ENCODE data around the gene C3orf22. TPM values are rescaled to one million over a fixed set of nuclear protein-coding genes. Genes with fewer than 3 reads are reported as not detected.
A peak's percentile ranks its signal among the peaks of the same experiment; 100 is the strongest.

C3orf22 gene
- total and polyA plus RNA-seq, 9 donors: 0.04 to 0.40 (median 0.21) TPM; not detected in 5

- no peak for TF ChIP-seq CTCF (IDR thresholded peaks at IDR 0.05)
- TF ChIP-seq EP300 (IDR thresholded peaks at IDR 0.05): no peak
- no peak for TF ChIP-seq POLR2A (IDR thresholded peaks at IDR 0.05)
- intact Hi-C loops (cut with DNase I): loop anchor here in 3 of 4 donors (5.0 to 10.0 kb wide), 4 partner anchors 143 to 1023 kb away; no protein-coding TSS in a partner anchor
These were observed 37.4 kb downstream of the C3orf22 start for GRCh38 chr3:126521122-126521891.

GRCh38 chr3:126519506-126520455 is 39.0 kb downstream of the C3orf22 start:
- H3K36me3 ChIP-seq: no peaks in the 10 kb centered on the region
- TF ChIP-seq POLR2A (IDR thresholded peaks at IDR 0.05) (no peak), CTCF (IDR thresholded peaks at IDR 0.05) (no peak), EP300 (IDR thresholded peaks at IDR 0.05) (no peak)
- peak in 1 of 5 donors; percentile 9 for DNase-seq
- no peak overlapping the region for H3K27ac ChIP-seq
- 82 to 86% (median 83%) methylated on average over 10 of the region's 10 CpGs for WGBS, 3 donors
- intact Hi-C loops (cut with DNase I): loop anchor here in 3 of 4 donors (5.0 to 10.0 kb wide), 4 partner anchors 145 to 1025 kb away; no protein-coding TSS in a partner anchor
- H3K4me3 ChIP-seq: no peak overlapping the region
- no peaks in the 10 kb centered on the region for H3K9me3 ChIP-seq
- H3K4me1 ChIP-seq (ENCODE audit: insufficient read depth): no peaks in the 10 kb centered on the region
- no peaks in the 10 kb centered on the region for H3K27me3 ChIP-seq

More at GRCh38 chr3:126521122-126521891, 37.4 kb downstream of the C3orf22 start:
- Histone ChIP-seq H3K27me3 (no peaks in the 10 kb centered on the region), H3K36me3 (no peaks in the 10 kb centered on the region), H3K4me1 (ENCODE audit: insufficient read depth) (no peaks in the 10 kb centered on the region), H3K27ac (no peak overlapping the region), H3K9me3 (no peaks in the 10 kb centered on the region), H3K4me3 (no peak overlapping the region)
- WGBS, 3 donors: 63 to 75% (median 68%) methylated on average over 11 of the region's 11 CpGs
- DNase-seq: peak in 1 of 5 donors; percentile 35

- no peak for DNase-seq
- no peaks in the 10 kb centered on the region for H3K4me1 ChIP-seq (ENCODE audit: insufficient read depth)
- no peaks in the 10 kb centered on the region for H3K27me3 ChIP-seq
- no peaks in the 10 kb centered on the region for H3K36me3 ChIP-seq
- TF ChIP-seq EP300 (IDR thresholded peaks at IDR 0.05): no peak
- TF ChIP-seq CTCF (IDR thresholded peaks at IDR 0.05): no peak
- TF ChIP-seq POLR2A (IDR thresholded peaks at IDR 0.05): no peak
- intact Hi-C loops (cut with DNase I): loop anchor here in 1 of 4 donors (10.0 kb wide), 1 partner anchor 936 kb away; no protein-coding TSS in a partner anchor
- H3K9me3 ChIP-seq: no peaks in the 10 kb centered on the region
- H3K27ac ChIP-seq: no peak overlapping the region
- no peak overlapping the region for H3K4me3 ChIP-seq
- 60 to 65% (median 60%) methylated on average over 4 of the region's 4 CpGs for WGBS, 3 donors
These were observed 40.0 kb downstream of the C3orf22 start for GRCh38 chr3:126518779-126519177.

Data from ovary (tissue), 9 donors.